ENCODE results near the gene B9D1. TPM values are rescaled to one million over a fixed set of nuclear protein-coding genes. Genes with fewer than 3 reads are reported as not detected.
A peak's percentile ranks its signal among the peaks of the same experiment; 100 is the strongest.

Gene B9D1
- total RNA-seq, 1 donor from 2014 or later: 7.8 TPM

GRCh38 chr17:19346351-19347255, 15.9 kb downstream of the B9D1 start:
- DNase-seq: no peak
- H3K4me1 Mint-ChIP-seq (ENCODE audit: low read depth, unreplicated experiment): peaks cover 13% of the 10 kb centered on the region
- peaks cover 3% of the 10 kb centered on the region for H3K27me3 Mint-ChIP-seq (ENCODE audit: unreplicated experiment)
- H3K9me3 Mint-ChIP-seq (ENCODE audit: unreplicated experiment): no peaks in the 10 kb centered on the region
- H3K4me3 Mint-ChIP-seq (ENCODE audit: unreplicated experiment): peak overlapping the region; percentile 0
- H3K27ac Mint-ChIP-seq (ENCODE audit: unreplicated experiment): peak overlapping the region; percentile 44
- no peaks in the 10 kb centered on the region for H3K36me3 Mint-ChIP-seq (ENCODE audit: unreplicated experiment)
- TF ChIP-seq CTCF (IDR thresholded peaks at IDR 0.05; ENCODE audit: partially characterized antibody, unreplicated experiment): no peak

GRCh38 chr17:19345486-19346350, 16.8 kb downstream of the B9D1 start:
- TF ChIP-seq CTCF (IDR thresholded peaks at IDR 0.05; ENCODE audit: partially characterized antibody, unreplicated experiment): no peak
- H3K27me3 Mint-ChIP-seq (ENCODE audit: unreplicated experiment): peaks cover 7% of the 10 kb centered on the region
- H3K4me1 Mint-ChIP-seq (ENCODE audit: low read depth, unreplicated experiment): peaks cover 15% of the 10 kb centered on the region
- H3K27ac Mint-ChIP-seq (ENCODE audit: unreplicated experiment): no peak overlapping the region
- H3K36me3 Mint-ChIP-seq (ENCODE audit: unreplicated experiment): no peaks in the 10 kb centered on the region
- no peak for DNase-seq
- no peak overlapping the region for H3K4me3 Mint-ChIP-seq (ENCODE audit: unreplicated experiment)
- peaks cover 3% of the 10 kb centered on the region for H3K9me3 Mint-ChIP-seq (ENCODE audit: unreplicated experiment)

GRCh38 chr17:19345067-19345460, 17.5 kb downstream of the B9D1 start:
- TF ChIP-seq CTCF (IDR thresholded peaks at IDR 0.05; ENCODE audit: partially characterized antibody, unreplicated experiment): no peak
- H3K36me3 Mint-ChIP-seq (ENCODE audit: unreplicated experiment): no peaks in the 10 kb centered on the region
- peaks cover 3% of the 10 kb centered on the region for H3K9me3 Mint-ChIP-seq (ENCODE audit: unreplicated experiment)
- H3K27ac Mint-ChIP-seq (ENCODE audit: unreplicated experiment): no peak overlapping the region
- H3K4me1 Mint-ChIP-seq (ENCODE audit: low read depth, unreplicated experiment): peaks cover 15% of the 10 kb centered on the region
- DNase-seq: no peak
- H3K4me3 Mint-ChIP-seq (ENCODE audit: unreplicated experiment): no peak overlapping the region
- peaks cover 7% of the 10 kb centered on the region for H3K27me3 Mint-ChIP-seq (ENCODE audit: unreplicated experiment)

GRCh38 chr17:19344311-19345066, 18.0 kb downstream of the B9D1 start:
- Mint-ChIP-seq H3K27me3 (ENCODE audit: unreplicated experiment) (peaks cover 7% of the 10 kb centered on the region), H3K4me1 (ENCODE audit: low read depth, unreplicated experiment) (peaks cover 15% of the 10 kb centered on the region), H3K27ac (ENCODE audit: unreplicated experiment) (no peak overlapping the region), H3K4me3 (ENCODE audit: unreplicated experiment) (no peak overlapping the region), H3K36me3 (ENCODE audit: unreplicated experiment) (no peaks in the 10 kb centered on the region), H3K9me3 (ENCODE audit: unreplicated experiment) (peaks cover 3% of the 10 kb centered on the region)
- no peak for TF ChIP-seq CTCF (IDR thresholded peaks at IDR 0.05; ENCODE audit: partially characterized antibody, unreplicated experiment)
- no peak for DNase-seq

All from glutamatergic neuron (in vitro differentiated cells).